ENCODE data around the gene SYT10.

DNA sequence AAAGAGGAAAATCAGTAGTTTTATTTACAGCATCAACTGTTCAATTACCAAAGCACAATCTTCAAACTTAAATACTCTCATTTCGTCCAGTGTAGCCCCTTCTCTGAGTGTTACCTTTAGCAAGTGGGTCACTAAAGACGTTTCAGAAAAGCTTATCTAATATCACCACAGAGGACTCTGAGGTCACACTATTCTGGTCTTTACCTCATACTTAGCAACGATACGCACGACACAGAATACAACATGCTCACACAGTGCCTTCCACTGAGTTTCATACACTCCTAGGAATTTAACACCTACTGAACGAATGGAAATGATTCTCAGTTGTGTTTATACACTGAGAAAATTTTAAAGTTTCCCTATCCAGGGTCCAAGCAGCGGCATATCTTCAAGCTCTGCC, 2.0 kb downstream of the SYT10 start:
- TF ChIP-seq, protein P1, sequence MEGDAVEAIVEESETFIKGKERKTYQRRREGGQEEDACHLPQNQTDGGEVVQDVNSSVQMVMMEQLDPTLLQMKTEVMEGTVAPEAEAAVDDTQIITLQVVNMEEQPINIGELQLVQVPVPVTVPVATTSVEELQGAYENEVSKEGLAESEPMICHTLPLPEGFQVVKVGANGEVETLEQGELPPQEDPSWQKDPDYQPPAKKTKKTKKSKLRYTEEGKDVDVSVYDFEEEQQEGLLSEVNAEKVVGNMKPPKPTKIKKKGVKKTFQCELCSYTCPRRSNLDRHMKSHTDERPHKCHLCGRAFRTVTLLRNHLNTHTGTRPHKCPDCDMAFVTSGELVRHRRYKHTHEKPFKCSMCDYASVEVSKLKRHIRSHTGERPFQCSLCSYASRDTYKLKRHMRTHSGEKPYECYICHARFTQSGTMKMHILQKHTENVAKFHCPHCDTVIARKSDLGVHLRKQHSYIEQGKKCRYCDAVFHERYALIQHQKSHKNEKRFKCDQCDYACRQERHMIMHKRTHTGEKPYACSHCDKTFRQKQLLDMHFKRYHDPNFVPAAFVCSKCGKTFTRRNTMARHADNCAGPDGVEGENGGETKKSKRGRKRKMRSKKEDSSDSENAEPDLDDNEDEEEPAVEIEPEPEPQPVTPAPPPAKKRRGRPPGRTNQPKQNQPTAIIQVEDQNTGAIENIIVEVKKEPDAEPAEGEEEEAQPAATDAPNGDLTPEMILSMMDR (IDR thresholded peaks at IDR 0.05) = no peak
- no peak for TF ChIP-seq POLR2A (IDR thresholded peaks at IDR 0.05)
